Measurements from ENCODE around the gene TRIM7. TPM values are rescaled to one million over a fixed set of nuclear protein-coding genes. Genes with fewer than 3 reads are reported as not detected.

TRIM7 gene
- total RNA-seq, 1 donor from 2014 or later, result 1.7 TPM

Small RNAs within 50 kb of the gene (small RNA-seq; reads per million reads assigned to genes)
- not detected for gene MIR4638 (ENCODE audit: low replicate concordance)
- not detected for gene SNORD95 (ENCODE audit: low replicate concordance)
- gene SNORD96A (ENCODE audit: low replicate concordance), result not detected

Other genes starting within 250 kb of the TRIM7 start
- not detected for gene BTNL3, start 216.3 kb downstream of the TRIM7 start, total RNA-seq
- 2.2 TPM for gene BTNL9, start 164.9 kb downstream of the TRIM7 start, total RNA-seq
- not detected for gene OR2V1, start 74.0 kb downstream of the TRIM7 start, total RNA-seq
- gene OR2V2, start 57.6 kb downstream of the TRIM7 start, total RNA-seq, result not detected
- gene TRIM41, start 18.1 kb upstream of the TRIM7 start, total RNA-seq, result 10.3 TPM
- 1,272 TPM for gene RACK1, start 38.7 kb upstream of the TRIM7 start, total RNA-seq
- 9.8 TPM for gene TRIM52, start 55.9 kb upstream of the TRIM7 start, total RNA-seq
- gene OR4F3, start 162.1 kb upstream of the TRIM7 start, total RNA-seq, result not detected

Measured in temporal lobe (tissue), 2 donors.